Left lung (tissue), 10 donors: ENCODE measurements around the gene COBL. TPM values are rescaled to one million over a fixed set of nuclear protein-coding genes. Genes with fewer than 3 reads are reported as not detected.

ENCODE experiments used
- ATAC-seq: fragments of 200-7000 bp; cut with Tn5 transposase; one replicate; pipeline ENCODE4 v1.9.1; 2020; ENCODE audit warnings: moderate library complexity
- DNase-seq, 4 donors: peaks; one replicate each; pipeline ENCODE4 v3.0.0-alpha.2; 2013 to 2020
- H3K27ac ChIP-seq, 2 donors: fragments of 200-600 bp; sonication (generic) in 1 of 2; one replicate each; pipeline versions ENCODE4 v1.5.0 to v1.8.0; 2020 to 2021
- H3K27me3 ChIP-seq, 2 donors: fragments of 200-600 bp; sonication (generic) in 1 of 2; one replicate each; pipeline versions ENCODE4 v1.5.0 to v1.8.0; 2020 to 2021
- H3K36me3 ChIP-seq, 2 donors: fragments of 200-600 bp; sonication (generic) in 1 of 2; one replicate each; pipeline versions ENCODE4 v1.5.0 to v1.8.0; 2020 to 2021
- H3K4me1 ChIP-seq, 2 donors: fragments of 200-600 bp; one replicate each; pipeline ENCODE4 v1.8.0; 2021
- H3K4me3 ChIP-seq, 2 donors: fragments of 200-600 bp; sonication (generic) in 1 of 2; one replicate each; pipeline versions ENCODE4 v1.5.0 to v1.8.0; 2020 to 2021; ENCODE audit warnings: mild to moderate bottlenecking in 1 of 2
- H3K9me3 ChIP-seq, 2 donors: fragments of 200-600 bp; sonication (generic) in 1 of 2; one replicate each; pipeline versions ENCODE4 v1.5.0 to v1.8.0; 2020 to 2021
- intact Hi-C, 2 donors: fragments of 100-400 bp; cut with DNase I; formaldehyde crosslinking; loops; one replicate each; pipeline versions ENCODE4 v1.11.2 to v1.14.2; 2022
- polyA plus RNA-seq, 6 donors: library from polyadenylated mRNA; unstranded; fragments of 120-200 nt; gene quantifications; one replicate each; pipeline ENCODE4 v1.2.1, GENCODE V29; 2013; ENCODE audit not compliant: insufficient read length in 6 of 6
- total RNA-seq, 2 donors: library from RNA; stranded (reverse); fragmentation: NEBNext Ultra II Directional; extraction: Animal tissue kit (Norgen Biotek cat#: 25700); gene quantifications; one replicate each; pipeline ENCODE4 v1.2.1, GENCODE V29; 2021
- TF ChIP-seq, protein P1 (sequence below), 2 donors: fragments of 200-600 bp; sonication (generic) in 1 of 2; IDR thresholded peaks; one replicate each; pipeline versions ENCODE4 v1.5.0 to v1.8.0; 2021; ENCODE audit warnings: antibody characterized with exemption in 2 of 2
- donor health status: DM: no; HTN: yes; CAD: no.
- donor health status: DM: no; HTN: no; CAD: no.

Gene COBL
- total and polyA plus RNA-seq, 8 donors = 3.6 to 36.1 (median 6.4) TPM

GRCh38 chr7:51031791-51032515 lies 284.7 kb downstream of the COBL start:
- ATAC-seq (no peak), DNase-seq (no peak)

GRCh38 chr7:51031216-51031615 lies 285.4 kb downstream of the COBL start:
- no peaks in the 10 kb centered on the region for H3K27me3 ChIP-seq
- no peak for ATAC-seq
- no peaks in the 10 kb centered on the region for H3K9me3 ChIP-seq
- no peak overlapping the region for H3K27ac ChIP-seq
- no peak overlapping the region for H3K4me3 ChIP-seq
- TF ChIP-seq, protein P1, sequence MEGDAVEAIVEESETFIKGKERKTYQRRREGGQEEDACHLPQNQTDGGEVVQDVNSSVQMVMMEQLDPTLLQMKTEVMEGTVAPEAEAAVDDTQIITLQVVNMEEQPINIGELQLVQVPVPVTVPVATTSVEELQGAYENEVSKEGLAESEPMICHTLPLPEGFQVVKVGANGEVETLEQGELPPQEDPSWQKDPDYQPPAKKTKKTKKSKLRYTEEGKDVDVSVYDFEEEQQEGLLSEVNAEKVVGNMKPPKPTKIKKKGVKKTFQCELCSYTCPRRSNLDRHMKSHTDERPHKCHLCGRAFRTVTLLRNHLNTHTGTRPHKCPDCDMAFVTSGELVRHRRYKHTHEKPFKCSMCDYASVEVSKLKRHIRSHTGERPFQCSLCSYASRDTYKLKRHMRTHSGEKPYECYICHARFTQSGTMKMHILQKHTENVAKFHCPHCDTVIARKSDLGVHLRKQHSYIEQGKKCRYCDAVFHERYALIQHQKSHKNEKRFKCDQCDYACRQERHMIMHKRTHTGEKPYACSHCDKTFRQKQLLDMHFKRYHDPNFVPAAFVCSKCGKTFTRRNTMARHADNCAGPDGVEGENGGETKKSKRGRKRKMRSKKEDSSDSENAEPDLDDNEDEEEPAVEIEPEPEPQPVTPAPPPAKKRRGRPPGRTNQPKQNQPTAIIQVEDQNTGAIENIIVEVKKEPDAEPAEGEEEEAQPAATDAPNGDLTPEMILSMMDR (IDR thresholded peaks at IDR 0.05) = no peak
- peaks cover 0 to 3% of the 10 kb centered on the region in 2 donors for H3K4me1 ChIP-seq
- no peak for DNase-seq
- peaks cover 0 to 16% of the 10 kb centered on the region in 2 donors for H3K36me3 ChIP-seq
- intact Hi-C loops = no loop called here

More at GRCh38 chr7:51031791-51032515, 284.7 kb downstream of the COBL start:
- Histone ChIP-seq H3K27me3 (no peaks in the 10 kb centered on the region), H3K4me1 (peaks cover 0 to 3% of the 10 kb centered on the region in 2 donors), H3K36me3 (peaks cover 0 to 16% of the 10 kb centered on the region in 2 donors), H3K9me3 (no peaks in the 10 kb centered on the region), H3K27ac (no peak overlapping the region), H3K4me3 (no peak overlapping the region)
- intact Hi-C loops = no loop called here
- TF ChIP-seq, protein P1 (IDR thresholded peaks at IDR 0.05) = no peak

- H3K27me3 ChIP-seq = no peaks in the 10 kb centered on the region
- no peak overlapping the region for H3K27ac ChIP-seq
- intact Hi-C loops = no loop called here
- no peak overlapping the region for H3K4me3 ChIP-seq
- H3K9me3 ChIP-seq = no peaks in the 10 kb centered on the region
- TF ChIP-seq, protein P1 (IDR thresholded peaks at IDR 0.05) = no peak
- DNase-seq = no peak
- no peaks in the 10 kb centered on the region for H3K4me1 ChIP-seq
- H3K36me3 ChIP-seq = peaks cover 0 to 16% of the 10 kb centered on the region in 2 donors
- ATAC-seq = no peak
These were observed 286.9 kb downstream of the COBL start for GRCh38 chr7:51029701-51030191.

GRCh38 chr7:51029131-51029530 lies 287.5 kb downstream of the COBL start:
- Histone ChIP-seq H3K9me3 (no peaks in the 10 kb centered on the region), H3K27ac (no peak overlapping the region), H3K4me1 (no peaks in the 10 kb centered on the region), H3K27me3 (no peaks in the 10 kb centered on the region), H3K4me3 (no peak overlapping the region), H3K36me3 (peaks cover 0 to 16% of the 10 kb centered on the region in 2 donors)
- DNase-seq = no peak
- TF ChIP-seq, protein P1 (IDR thresholded peaks at IDR 0.05) = no peak
- ATAC-seq = no peak
- intact Hi-C loops = no loop called here

GRCh38 chr7:51027935-51028830 lies 288.4 kb downstream of the COBL start:
- Histone ChIP-seq H3K4me3 (no peak overlapping the region), H3K27me3 (no peaks in the 10 kb centered on the region), H3K9me3 (no peaks in the 10 kb centered on the region), H3K27ac (no peak overlapping the region), H3K4me1 (no peaks in the 10 kb centered on the region), H3K36me3 (peaks cover 0 to 16% of the 10 kb centered on the region in 2 donors)
- intact Hi-C loops = no loop called here
- DNase-seq (no peak), ATAC-seq (no peak)
- TF ChIP-seq, protein P1 (IDR thresholded peaks at IDR 0.05) = no peak
